ENCODE data around the gene ARPC5L.

Gene ARPC5L

GRCh38 chr9:124861342-124862229, at the start of gene ARPC5L, which contains the start of gene RPL35:
Gene ARPC5L, plus strand, starts transcription at chr9:124862130. Its CDS starts 7,161 bp downstream, at chr9:124869291.
Gene RPL35, minus strand, starts transcription at chr9:124861957. Its CDS starts 45 bp downstream, at chr9:124861912.
- Histone ChIP-seq H3K4me1 (ENCODE audit: control insufficient read depth, insufficient read depth, low read length) (no peaks in the 10 kb centered on the region; the same call in 1 of the 2 replicates), H3K4me3 (ENCODE audit: low read length) (peak within 1 kb of the TSS; percentile 74), H3K27me3 (ENCODE audit: control insufficient read depth, insufficient read depth, low read length) (no peaks in the 10 kb centered on the region), H3K9me3 (ENCODE audit: control insufficient read depth, insufficient read depth, low read length) (no peaks in the 10 kb centered on the region), H3K27ac (ENCODE audit: low read length) (no peak within 1 kb of the TSS), H3K36me3 (ENCODE audit: control insufficient read depth, insufficient read depth, low read length) (peaks cover 38% of the 10 kb centered on the region)
- WGBS (ENCODE audit: insufficient coverage, insufficient read length) = no CpG with 5 or more reads among the region's 92 CpGs
- DNase-seq (ENCODE audit: low read depth, low spot score) = peak; percentile 72

- Histone ChIP-seq H3K4me1 (ENCODE audit: control insufficient read depth, insufficient read depth, low read length) (peaks cover 11% of the 10 kb centered on the region), H3K27me3 (ENCODE audit: control insufficient read depth, insufficient read depth, low read length) (no peaks in the 10 kb centered on the region), H3K9me3 (ENCODE audit: control insufficient read depth, insufficient read depth, low read length) (no peaks in the 10 kb centered on the region), H3K4me3 (ENCODE audit: low read length) (no peak overlapping the region), H3K27ac (ENCODE audit: low read length) (no peak overlapping the region), H3K36me3 (ENCODE audit: control insufficient read depth, insufficient read depth, low read length) (0 out of 2 replicates have a peak, but pooled peaks cover 2% of the 10 kb centered on the region)
- no CpG with 5 or more reads among the region's 6 CpGs for WGBS (ENCODE audit: insufficient coverage, insufficient read length)
- no peak for DNase-seq (ENCODE audit: low read depth, low spot score)
Measured at GRCh38 chr9:124812441-124812876, 49.5 kb upstream of the ARPC5L start.

GRCh38 chr9:124813041-124813440, 48.9 kb upstream of the ARPC5L start:
- no peak overlapping the region for H3K27ac ChIP-seq (ENCODE audit: low read length)
- no CpG with 5 or more reads among the region's 7 CpGs for WGBS (ENCODE audit: insufficient coverage, insufficient read length)
- H3K36me3 ChIP-seq (ENCODE audit: control insufficient read depth, insufficient read depth, low read length) = 0 out of 2 replicates have a peak, but pooled peaks cover 2% of the 10 kb centered on the region
- no peaks in the 10 kb centered on the region for H3K27me3 ChIP-seq (ENCODE audit: control insufficient read depth, insufficient read depth, low read length)
- no peak overlapping the region for H3K4me3 ChIP-seq (ENCODE audit: low read length)
- no peaks in the 10 kb centered on the region for H3K9me3 ChIP-seq (ENCODE audit: control insufficient read depth, insufficient read depth, low read length)
- peaks cover 11% of the 10 kb centered on the region; the same call in 1 of the 2 replicates for H3K4me1 ChIP-seq (ENCODE audit: control insufficient read depth, insufficient read depth, low read length)
- no peak for DNase-seq (ENCODE audit: low read depth, low spot score)

- peaks cover 11% of the 10 kb centered on the region; the same call in 1 of the 2 replicates for H3K4me1 ChIP-seq (ENCODE audit: control insufficient read depth, insufficient read depth, low read length)
- H3K27me3 ChIP-seq (ENCODE audit: control insufficient read depth, insufficient read depth, low read length) = no peaks in the 10 kb centered on the region
- no CpG with 5 or more reads among the region's 11 CpGs for WGBS (ENCODE audit: insufficient coverage, insufficient read length)
- no peak overlapping the region for H3K27ac ChIP-seq (ENCODE audit: low read length)
- H3K36me3 ChIP-seq (ENCODE audit: control insufficient read depth, insufficient read depth, low read length) = 0 out of 2 replicates have a peak, but pooled peaks cover 2% of the 10 kb centered on the region
- H3K4me3 ChIP-seq (ENCODE audit: low read length) = no peak overlapping the region
- H3K9me3 ChIP-seq (ENCODE audit: control insufficient read depth, insufficient read depth, low read length) = no peaks in the 10 kb centered on the region
- DNase-seq (ENCODE audit: low read depth, low spot score) = no peak
Measured at GRCh38 chr9:124813501-124814163, 48.3 kb upstream of the ARPC5L start.

GRCh38 chr9:124814164-124814535, 47.8 kb upstream of the ARPC5L start:
- Histone ChIP-seq H3K36me3 (ENCODE audit: control insufficient read depth, insufficient read depth, low read length) (0 out of 2 replicates have a peak, but pooled peaks cover 2% of the 10 kb centered on the region), H3K27ac (ENCODE audit: low read length) (no peak overlapping the region), H3K27me3 (ENCODE audit: control insufficient read depth, insufficient read depth, low read length) (no peaks in the 10 kb centered on the region), H3K4me1 (ENCODE audit: control insufficient read depth, insufficient read depth, low read length) (peaks cover 11% of the 10 kb centered on the region; the same call in 1 of the 2 replicates), H3K9me3 (ENCODE audit: control insufficient read depth, insufficient read depth, low read length) (no peaks in the 10 kb centered on the region), H3K4me3 (ENCODE audit: low read length) (no peak overlapping the region)
- DNase-seq (ENCODE audit: low read depth, low spot score) = no peak
- WGBS (ENCODE audit: insufficient coverage, insufficient read length) = no CpG with 5 or more reads among the region's 5 CpGs

- no peak for DNase-seq (ENCODE audit: low read depth, low spot score)
- no peaks in the 10 kb centered on the region for H3K9me3 ChIP-seq (ENCODE audit: control insufficient read depth, insufficient read depth, low read length)
- H3K27ac ChIP-seq (ENCODE audit: low read length) = no peak overlapping the region
- no CpG with 5 or more reads among the region's 5 CpGs for WGBS (ENCODE audit: insufficient coverage, insufficient read length)
- no peaks in the 10 kb centered on the region for H3K27me3 ChIP-seq (ENCODE audit: control insufficient read depth, insufficient read depth, low read length)
- H3K36me3 ChIP-seq (ENCODE audit: control insufficient read depth, insufficient read depth, low read length) = no peaks in the 10 kb centered on the region
- peaks cover 9% of the 10 kb centered on the region; the same call in 1 of the 2 replicates for H3K4me1 ChIP-seq (ENCODE audit: control insufficient read depth, insufficient read depth, low read length)
- no peak overlapping the region for H3K4me3 ChIP-seq (ENCODE audit: low read length)
Measured at GRCh38 chr9:124815601-124816000, 46.3 kb upstream of the ARPC5L start.

- DNase-seq (ENCODE audit: low read depth, low spot score) = no peak
- Histone ChIP-seq H3K9me3 (ENCODE audit: control insufficient read depth, insufficient read depth, low read length) (no peaks in the 10 kb centered on the region), H3K27me3 (ENCODE audit: control insufficient read depth, insufficient read depth, low read length) (no peaks in the 10 kb centered on the region), H3K27ac (ENCODE audit: low read length) (no peak overlapping the region), H3K4me1 (ENCODE audit: control insufficient read depth, insufficient read depth, low read length) (no peaks in the 10 kb centered on the region), H3K4me3 (ENCODE audit: low read length) (no peak overlapping the region), H3K36me3 (ENCODE audit: control insufficient read depth, insufficient read depth, low read length) (no peaks in the 10 kb centered on the region)
- WGBS (ENCODE audit: insufficient coverage, insufficient read length) = no CpG with 5 or more reads among the region's 18 CpGs
Measured at GRCh38 chr9:124818431-124819281, 43.3 kb upstream of the ARPC5L start.

GRCh38 chr9:124820698-124821623, 41.0 kb upstream of the ARPC5L start:
- no peaks in the 10 kb centered on the region for H3K9me3 ChIP-seq (ENCODE audit: control insufficient read depth, insufficient read depth, low read length)
- no peak for DNase-seq (ENCODE audit: low read depth, low spot score)
- no peaks in the 10 kb centered on the region for H3K4me1 ChIP-seq (ENCODE audit: control insufficient read depth, insufficient read depth, low read length)
- no peaks in the 10 kb centered on the region for H3K27me3 ChIP-seq (ENCODE audit: control insufficient read depth, insufficient read depth, low read length)
- no CpG with 5 or more reads among the region's 12 CpGs for WGBS (ENCODE audit: insufficient coverage, insufficient read length)
- H3K27ac ChIP-seq (ENCODE audit: low read length) = no peak overlapping the region
- H3K4me3 ChIP-seq (ENCODE audit: low read length) = no peak overlapping the region
- no peaks in the 10 kb centered on the region for H3K36me3 ChIP-seq (ENCODE audit: control insufficient read depth, insufficient read depth, low read length)

Data from iPS DF 6.9 (cell line).